ENCODE data around the gene CBX8.

The CBX8 gene

GRCh38 chr17:79835953-79836509 is 39.2 kb upstream of the CBX8 start:
- no peak for DNase-seq (ENCODE audit: low spot score)
- FAIRE-seq = no peak

GRCh38 chr17:79835470-79835899 is 38.6 kb upstream of the CBX8 start:
- FAIRE-seq = no peak
- no peak for DNase-seq (ENCODE audit: low spot score)

- FAIRE-seq = no peak
Measured at GRCh38 chr17:79834565-79835469, 37.9 kb upstream of the CBX8 start.

GRCh38 chr17:79833744-79834564 is 37.1 kb upstream of the CBX8 start:
- no peak for FAIRE-seq

More at GRCh38 chr17:79834565-79835469, 37.9 kb upstream of the CBX8 start:
- DNase-seq (ENCODE audit: low spot score) = no peak

GRCh38 chr17:79833110-79833450 is 36.2 kb upstream of the CBX8 start:
- FAIRE-seq = no peak
- DNase-seq (ENCODE audit: low spot score) = no peak

More at GRCh38 chr17:79833744-79834564, 37.1 kb upstream of the CBX8 start:
- no peak for DNase-seq (ENCODE audit: low spot score)

- FAIRE-seq (no peak), DNase-seq (ENCODE audit: low spot score) (peak; percentile 45)
Measured at GRCh38 chr17:79832218-79833109, 35.6 kb upstream of the CBX8 start.

- DNase-seq (ENCODE audit: low spot score) (peak; percentile 65), FAIRE-seq (no peak)
Measured at GRCh38 chr17:79831265-79832217, 34.7 kb upstream of the CBX8 start.

GRCh38 chr17:79830763-79831264 is 33.9 kb upstream of the CBX8 start:
- FAIRE-seq (no peak), DNase-seq (ENCODE audit: low spot score) (no peak)

GRCh38 chr17:79830303-79830702 is 33.4 kb upstream of the CBX8 start:
- DNase-seq (ENCODE audit: low spot score) (no peak), FAIRE-seq (no peak)

GRCh38 chr17:79829457-79829856 is 32.6 kb upstream of the CBX8 start:
- FAIRE-seq (no peak), DNase-seq (ENCODE audit: low spot score) (no peak)

GRCh38 chr17:79829004-79829403 is 32.1 kb upstream of the CBX8 start:
- no peak for FAIRE-seq
- no peak for DNase-seq (ENCODE audit: low spot score)

- FAIRE-seq = no peak
- DNase-seq (ENCODE audit: low spot score) = no peak
Measured at GRCh38 chr17:79826841-79827578, 30.1 kb upstream of the CBX8 start.

- DNase-seq (ENCODE audit: low spot score) (no peak), FAIRE-seq (no peak)
Measured at GRCh38 chr17:79826204-79826680, 29.4 kb upstream of the CBX8 start.

- FAIRE-seq (no peak), DNase-seq (ENCODE audit: low spot score) (no peak)
Measured at GRCh38 chr17:79825580-79825921, 28.7 kb upstream of the CBX8 start.

GRCh38 chr17:79824893-79825579 is 28.2 kb upstream of the CBX8 start:
- FAIRE-seq = no peak
- no peak for DNase-seq (ENCODE audit: low spot score)

- DNase-seq (ENCODE audit: low spot score) (no peak), FAIRE-seq (no peak)
Measured at GRCh38 chr17:79824234-79824633, 27.4 kb upstream of the CBX8 start.

GRCh38 chr17:79822583-79823124 is 25.8 kb upstream of the CBX8 start:
- FAIRE-seq = no peak
- DNase-seq (ENCODE audit: low spot score) = no peak
